H1 (cell line): Measurements from ENCODE around the gene TMEM108. TPM values are rescaled to one million over a fixed set of nuclear protein-coding genes. Genes with fewer than 3 reads are reported as not detected.
A peak's percentile ranks its signal among the peaks of the same experiment; 100 is the strongest.

ENCODE experiments used
- TCF12 ChIP-seq: IDR thresholded peaks from 2 replicates; pipeline ENCODE4 v1.6.1; 2011; ENCODE audit warnings: low read depth, mild to moderate bottlenecking, low read length
- TEAD4 ChIP-seq: IDR thresholded peaks from 2 replicates; pipeline ENCODE4 v1.6.1; 2012; ENCODE audit warnings: low read depth, low read length, inconsistent platforms, mixed read lengths
- polyA plus RNA-seq, 7 experiments: library from polyadenylated mRNA; depleted of rRNA in 3 of 7; stranded (reverse) in 5 of 7; unstranded in 2 of 7; fragments of >200 nt in 5 of 7; fragments of 200-250 nt in 2 of 7; gene quantifications; 1 replicate in 5 of 7; 2 replicates in 1 of 7; 4 replicates in 1 of 7; pipeline versions ENCODE4 v1.2.1 to v1.2.3, GENCODE V29; 2011 to 2013; ENCODE audit warnings: missing spikeins in 2 of 7, mixed read lengths in 2 of 7
- total RNA-seq: library from RNA; stranded (reverse); fragmentation: NEBNext Ultra II Directional; extraction: Animal tissue kit (Norgen Biotek cat#: 25700); gene quantifications from 2 replicates; pipeline ENCODE4 v1.2.1, GENCODE V29; 2021
- TF ChIP-seq, protein P1 (sequence below): fragments of 300-600 bp; sonication (generic); IDR thresholded peaks from 2 replicates; pipeline ENCODE4 v1.7.1; 2012; ENCODE audit warnings: low read length, moderate library complexity, mild to moderate bottlenecking, inconsistent platforms; ENCODE audit not compliant: insufficient replicate concordance

The TMEM108 gene
- total and polyA plus RNA-seq, 2 of the 8 experiments (the other 6 are each of a cell fraction or from before 2014, with no cell fraction given) = 14.3 to 16.2 TPM

DNA sequence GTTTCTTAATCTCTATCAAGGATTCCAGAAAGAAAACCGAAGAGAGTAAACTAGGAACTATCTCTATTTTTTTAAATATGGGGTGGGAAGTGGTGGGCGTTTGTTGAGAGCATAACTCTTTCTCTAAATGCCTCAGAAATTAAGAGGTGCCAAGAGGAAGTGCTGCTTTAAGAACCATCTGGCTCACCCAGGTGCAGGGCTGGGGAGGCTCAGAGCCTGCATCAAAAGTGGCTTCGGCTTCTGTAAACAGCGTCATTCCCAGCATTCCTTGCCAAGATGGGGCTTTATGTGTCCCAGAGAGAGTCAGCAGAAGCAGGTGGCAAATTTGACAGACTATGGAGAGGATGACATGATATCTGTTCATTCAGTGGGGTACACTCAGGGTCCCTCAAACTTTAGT, 238.4 kb downstream of the TMEM108 start (continued):
- TF ChIP-seq, protein P1, sequence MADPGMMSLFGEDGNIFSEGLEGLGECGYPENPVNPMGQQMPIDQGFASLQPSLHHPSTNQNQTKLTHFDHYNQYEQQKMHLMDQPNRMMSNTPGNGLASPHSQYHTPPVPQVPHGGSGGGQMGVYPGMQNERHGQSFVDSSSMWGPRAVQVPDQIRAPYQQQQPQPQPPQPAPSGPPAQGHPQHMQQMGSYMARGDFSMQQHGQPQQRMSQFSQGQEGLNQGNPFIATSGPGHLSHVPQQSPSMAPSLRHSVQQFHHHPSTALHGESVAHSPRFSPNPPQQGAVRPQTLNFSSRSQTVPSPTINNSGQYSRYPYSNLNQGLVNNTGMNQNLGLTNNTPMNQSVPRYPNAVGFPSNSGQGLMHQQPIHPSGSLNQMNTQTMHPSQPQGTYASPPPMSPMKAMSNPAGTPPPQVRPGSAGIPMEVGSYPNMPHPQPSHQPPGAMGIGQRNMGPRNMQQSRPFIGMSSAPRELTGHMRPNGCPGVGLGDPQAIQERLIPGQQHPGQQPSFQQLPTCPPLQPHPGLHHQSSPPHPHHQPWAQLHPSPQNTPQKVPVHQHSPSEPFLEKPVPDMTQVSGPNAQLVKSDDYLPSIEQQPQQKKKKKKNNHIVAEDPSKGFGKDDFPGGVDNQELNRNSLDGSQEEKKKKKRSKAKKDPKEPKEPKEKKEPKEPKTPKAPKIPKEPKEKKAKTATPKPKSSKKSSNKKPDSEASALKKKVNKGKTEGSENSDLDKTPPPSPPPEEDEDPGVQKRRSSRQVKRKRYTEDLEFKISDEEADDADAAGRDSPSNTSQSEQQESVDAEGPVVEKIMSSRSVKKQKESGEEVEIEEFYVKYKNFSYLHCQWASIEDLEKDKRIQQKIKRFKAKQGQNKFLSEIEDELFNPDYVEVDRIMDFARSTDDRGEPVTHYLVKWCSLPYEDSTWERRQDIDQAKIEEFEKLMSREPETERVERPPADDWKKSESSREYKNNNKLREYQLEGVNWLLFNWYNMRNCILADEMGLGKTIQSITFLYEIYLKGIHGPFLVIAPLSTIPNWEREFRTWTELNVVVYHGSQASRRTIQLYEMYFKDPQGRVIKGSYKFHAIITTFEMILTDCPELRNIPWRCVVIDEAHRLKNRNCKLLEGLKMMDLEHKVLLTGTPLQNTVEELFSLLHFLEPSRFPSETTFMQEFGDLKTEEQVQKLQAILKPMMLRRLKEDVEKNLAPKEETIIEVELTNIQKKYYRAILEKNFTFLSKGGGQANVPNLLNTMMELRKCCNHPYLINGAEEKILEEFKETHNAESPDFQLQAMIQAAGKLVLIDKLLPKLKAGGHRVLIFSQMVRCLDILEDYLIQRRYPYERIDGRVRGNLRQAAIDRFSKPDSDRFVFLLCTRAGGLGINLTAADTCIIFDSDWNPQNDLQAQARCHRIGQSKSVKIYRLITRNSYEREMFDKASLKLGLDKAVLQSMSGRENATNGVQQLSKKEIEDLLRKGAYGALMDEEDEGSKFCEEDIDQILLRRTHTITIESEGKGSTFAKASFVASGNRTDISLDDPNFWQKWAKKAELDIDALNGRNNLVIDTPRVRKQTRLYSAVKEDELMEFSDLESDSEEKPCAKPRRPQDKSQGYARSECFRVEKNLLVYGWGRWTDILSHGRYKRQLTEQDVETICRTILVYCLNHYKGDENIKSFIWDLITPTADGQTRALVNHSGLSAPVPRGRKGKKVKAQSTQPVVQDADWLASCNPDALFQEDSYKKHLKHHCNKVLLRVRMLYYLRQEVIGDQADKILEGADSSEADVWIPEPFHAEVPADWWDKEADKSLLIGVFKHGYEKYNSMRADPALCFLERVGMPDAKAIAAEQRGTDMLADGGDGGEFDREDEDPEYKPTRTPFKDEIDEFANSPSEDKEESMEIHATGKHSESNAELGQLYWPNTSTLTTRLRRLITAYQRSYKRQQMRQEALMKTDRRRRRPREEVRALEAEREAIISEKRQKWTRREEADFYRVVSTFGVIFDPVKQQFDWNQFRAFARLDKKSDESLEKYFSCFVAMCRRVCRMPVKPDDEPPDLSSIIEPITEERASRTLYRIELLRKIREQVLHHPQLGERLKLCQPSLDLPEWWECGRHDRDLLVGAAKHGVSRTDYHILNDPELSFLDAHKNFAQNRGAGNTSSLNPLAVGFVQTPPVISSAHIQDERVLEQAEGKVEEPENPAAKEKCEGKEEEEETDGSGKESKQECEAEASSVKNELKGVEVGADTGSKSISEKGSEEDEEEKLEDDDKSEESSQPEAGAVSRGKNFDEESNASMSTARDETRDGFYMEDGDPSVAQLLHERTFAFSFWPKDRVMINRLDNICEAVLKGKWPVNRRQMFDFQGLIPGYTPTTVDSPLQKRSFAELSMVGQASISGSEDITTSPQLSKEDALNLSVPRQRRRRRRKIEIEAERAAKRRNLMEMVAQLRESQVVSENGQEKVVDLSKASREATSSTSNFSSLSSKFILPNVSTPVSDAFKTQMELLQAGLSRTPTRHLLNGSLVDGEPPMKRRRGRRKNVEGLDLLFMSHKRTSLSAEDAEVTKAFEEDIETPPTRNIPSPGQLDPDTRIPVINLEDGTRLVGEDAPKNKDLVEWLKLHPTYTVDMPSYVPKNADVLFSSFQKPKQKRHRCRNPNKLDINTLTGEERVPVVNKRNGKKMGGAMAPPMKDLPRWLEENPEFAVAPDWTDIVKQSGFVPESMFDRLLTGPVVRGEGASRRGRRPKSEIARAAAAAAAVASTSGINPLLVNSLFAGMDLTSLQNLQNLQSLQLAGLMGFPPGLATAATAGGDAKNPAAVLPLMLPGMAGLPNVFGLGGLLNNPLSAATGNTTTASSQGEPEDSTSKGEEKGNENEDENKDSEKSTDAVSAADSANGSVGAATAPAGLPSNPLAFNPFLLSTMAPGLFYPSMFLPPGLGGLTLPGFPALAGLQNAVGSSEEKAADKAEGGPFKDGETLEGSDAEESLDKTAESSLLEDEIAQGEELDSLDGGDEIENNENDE = no peak
- TF ChIP-seq TEAD4 = no peak
- peak; percentile 71; the same call in 1 of the 2 replicates for TF ChIP-seq TCF12
